Activated naive CD8-positive, alpha-beta T cell treated with anti-CD3 and anti-CD28 coated beads, Interleukin-2, amount 10 ng/mL, durations not matched to agents 7 days and 5 days (primary cell): ENCODE data around the gene ANKRD44. TPM values are rescaled to one million over a fixed set of nuclear protein-coding genes. Genes with fewer than 3 reads are reported as not detected.

Source experiments
- ATAC-seq: fragments of 150-1000 bp; cut with Tn5 transposase; one replicate; pipeline ENCODE4 v1.10.0; 2021; ENCODE audit warnings: low read depth, moderate library complexity
- POLR2A ChIA-PET: fragments of 350-600 bp; sonication (Branson Sonifier 250); formaldehyde crosslinking; loops from one replicate; lab custom pipeline; 2021; ENCODE audit warnings: antibody characterized with exemption; lab: Charles Lee
- DNase-seq: peaks from one replicate; pipeline ENCODE4 v3.0.0; 2021
- H3K27ac Mint-ChIP-seq: one replicate; pipeline ENCODE4 v1.8.0; 2022; ENCODE audit warnings: mild to moderate bottlenecking, mixed read lengths
- H3K27me3 Mint-ChIP-seq: one replicate; pipeline ENCODE4 v1.8.0; 2022; ENCODE audit warnings: mild to moderate bottlenecking, moderate library complexity, mixed read lengths
- H3K36me3 Mint-ChIP-seq: one replicate; pipeline ENCODE4 v1.8.0; 2021; ENCODE audit warnings: mild to moderate bottlenecking, mixed read lengths
- H3K4me1 Mint-ChIP-seq: one replicate; pipeline ENCODE4 v1.8.0; 2021; ENCODE audit warnings: mixed read lengths
- H3K4me3 Mint-ChIP-seq: one replicate; pipeline ENCODE4 v1.8.0; 2022; ENCODE audit warnings: mild to moderate bottlenecking, moderate library complexity, mixed read lengths
- H3K9me3 Mint-ChIP-seq: one replicate; pipeline ENCODE4 v1.8.0; 2021; ENCODE audit warnings: mixed read lengths
- total RNA-seq, 2 experiments: library from RNA; stranded (reverse); gene quantifications; one replicate each; pipeline ENCODE4 v1.2.3, GENCODE V29; 2021

Gene ANKRD44
- total RNA-seq, 2 experiments from 2014 or later: 240 to 243 TPM

DNA sequence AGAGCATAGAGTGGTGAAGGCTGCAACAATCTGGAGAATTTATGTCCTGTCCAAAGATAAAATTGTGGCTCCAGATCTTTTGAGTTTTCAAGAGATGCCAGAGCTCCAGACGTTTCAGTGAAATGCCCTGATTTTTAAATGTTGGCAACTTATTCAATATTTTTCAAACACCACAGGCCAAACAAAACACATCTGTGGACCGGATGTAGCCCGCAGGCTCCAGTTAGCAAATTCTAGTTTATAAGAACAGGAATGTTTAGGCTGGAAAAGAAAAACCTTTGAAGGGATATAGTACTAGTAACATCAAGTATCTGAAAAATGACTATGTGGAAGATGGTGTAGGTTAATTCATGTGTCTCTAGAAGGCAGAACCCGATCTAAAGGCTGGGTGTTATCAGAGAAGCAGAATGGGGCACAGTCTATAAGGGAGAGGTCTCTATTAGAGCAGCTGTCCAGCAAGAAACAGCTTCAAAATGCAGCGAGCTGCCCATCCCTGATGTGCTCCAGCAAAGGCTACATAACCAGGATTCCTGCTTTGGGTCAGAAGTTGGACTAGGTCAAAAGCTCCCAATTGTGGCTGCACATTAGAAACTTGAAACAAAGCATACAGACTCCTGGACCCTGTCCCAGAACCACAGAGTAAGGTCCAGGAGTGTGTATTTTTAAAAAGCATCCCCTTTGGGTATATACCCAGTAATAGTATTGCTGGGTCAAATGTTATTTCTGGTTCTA, 105.9 kb downstream of the ANKRD44 start:
- H3K27me3 Mint-ChIP-seq: no peaks in the 10 kb centered on the region
- H3K27ac Mint-ChIP-seq: peak overlapping the region; percentile 98
- H3K9me3 Mint-ChIP-seq: peaks cover 2% of the 10 kb centered on the region
- POLR2A ChIA-PET: interaction anchor here (1.2 to 6.8 kb wide), 3 partner anchors 17 to 104 kb away, joined by 4 to 75 read pairs (median 5); partner anchors contain the start of gene ANKRD44
- DNase-seq: no peak
- peaks cover 22% of the 10 kb centered on the region for H3K36me3 Mint-ChIP-seq
- H3K4me1 Mint-ChIP-seq: peaks cover 80% of the 10 kb centered on the region
- no peak overlapping the region for H3K4me3 Mint-ChIP-seq
- ATAC-seq: no peak

DNA sequence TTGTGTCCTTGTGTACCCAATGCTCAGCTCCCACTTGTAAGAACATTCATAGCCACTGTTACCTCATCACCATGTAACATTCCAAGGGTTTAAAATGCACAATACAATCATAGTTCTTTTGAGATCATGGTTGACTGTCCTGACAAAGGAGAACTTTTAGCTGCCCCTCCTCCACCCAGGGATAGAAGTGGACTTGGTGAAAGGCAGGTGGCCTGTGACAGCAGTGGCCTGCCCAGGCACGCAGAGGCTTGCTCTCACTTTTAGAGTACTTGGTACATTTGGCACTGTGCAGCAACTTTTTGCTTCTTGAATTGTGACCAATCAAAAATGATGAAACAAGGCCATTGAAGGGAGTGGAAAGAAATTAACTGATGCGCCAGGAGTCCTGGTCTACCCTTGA, 108.7 kb downstream of the ANKRD44 start:
- H3K4me1 Mint-ChIP-seq: peaks cover 77% of the 10 kb centered on the region
- H3K27ac Mint-ChIP-seq: peak overlapping the region; percentile 66
- no peak for ATAC-seq
- H3K4me3 Mint-ChIP-seq: peak overlapping the region; percentile 47
- H3K9me3 Mint-ChIP-seq: peaks cover 2% of the 10 kb centered on the region
- POLR2A ChIA-PET: interaction anchor here (0.9 kb wide), 1 partner anchor 106 kb away, joined by 4 read pairs; no protein-coding TSS in a partner anchor
- H3K27me3 Mint-ChIP-seq: no peaks in the 10 kb centered on the region
- peaks cover 25% of the 10 kb centered on the region for H3K36me3 Mint-ChIP-seq
- no peak for DNase-seq

DNA sequence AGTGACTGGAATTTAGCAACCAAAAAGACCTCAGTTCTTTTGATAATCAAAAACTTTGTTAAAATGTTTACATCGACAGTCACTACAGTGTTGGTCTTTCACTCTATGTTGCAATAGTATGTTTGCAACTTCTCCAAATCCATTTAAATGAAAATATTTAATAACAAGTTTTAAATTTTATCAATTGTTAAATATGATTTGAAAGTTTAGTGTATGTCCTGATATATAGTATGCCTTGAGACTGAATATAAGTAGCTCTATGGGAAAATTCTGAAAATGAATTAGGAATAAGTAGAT, 109.9 kb downstream of the ANKRD44 start:
- peaks cover 76% of the 10 kb centered on the region for H3K4me1 Mint-ChIP-seq
- no peaks in the 10 kb centered on the region for H3K27me3 Mint-ChIP-seq
- H3K4me3 Mint-ChIP-seq: peak overlapping the region; percentile 64
- H3K27ac Mint-ChIP-seq: peak overlapping the region; percentile 83
- H3K36me3 Mint-ChIP-seq: peaks cover 25% of the 10 kb centered on the region
- POLR2A ChIA-PET: interaction anchor here (1.0 to 1.3 kb wide), 3 partner anchors 9 to 111 kb away, joined by 3 to 5 read pairs (median 3); no protein-coding TSS in a partner anchor
- no peak for ATAC-seq
- H3K9me3 Mint-ChIP-seq: peaks cover 2% of the 10 kb centered on the region
- DNase-seq: no peak

DNA sequence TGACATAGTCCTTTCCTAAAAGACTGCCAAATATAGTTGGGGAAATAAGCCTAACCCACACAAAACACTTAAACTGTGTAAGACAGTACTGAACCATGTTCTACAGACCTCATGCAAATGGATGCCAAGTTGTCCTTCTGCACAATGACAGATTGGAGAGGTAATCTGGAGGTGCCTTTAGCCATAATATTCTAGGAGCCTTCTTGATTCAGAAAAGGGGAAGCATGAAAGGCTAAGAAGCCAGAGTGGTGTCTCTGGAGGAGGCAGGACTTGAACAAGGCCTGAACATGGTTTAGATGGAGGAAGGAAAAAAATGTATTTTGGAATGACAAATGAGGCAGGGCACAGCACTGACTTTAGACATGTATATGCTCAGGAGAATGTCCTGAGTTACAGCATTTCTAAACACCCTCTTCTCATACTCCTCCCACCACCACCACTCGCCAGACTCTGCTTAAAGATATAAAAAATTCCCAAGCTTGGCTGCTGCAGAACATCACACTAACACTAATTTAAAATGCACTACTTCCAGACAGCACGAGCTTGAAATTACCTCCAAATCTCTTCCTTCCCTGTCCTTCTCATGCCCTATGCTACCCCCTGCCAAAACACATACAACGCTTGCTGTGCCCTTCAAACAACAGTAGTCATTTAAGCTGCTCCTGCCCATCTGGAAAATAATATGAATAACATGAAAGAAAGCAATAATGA, 110.4 kb downstream of the ANKRD44 start:
- peak overlapping the region; percentile 83 for H3K27ac Mint-ChIP-seq
- H3K9me3 Mint-ChIP-seq: peaks cover 2% of the 10 kb centered on the region
- H3K4me3 Mint-ChIP-seq: peak overlapping the region; percentile 64
- POLR2A ChIA-PET: interaction anchor here (1.0 to 3.1 kb wide), 5 partner anchors 9 to 111 kb away, joined by 3 to 94 read pairs (median 5); partner anchors contain the start of gene ANKRD44
- ATAC-seq (no peak), DNase-seq (no peak)
- peaks cover 25% of the 10 kb centered on the region for H3K36me3 Mint-ChIP-seq
- no peaks in the 10 kb centered on the region for H3K27me3 Mint-ChIP-seq
- peaks cover 76% of the 10 kb centered on the region for H3K4me1 Mint-ChIP-seq

DNA sequence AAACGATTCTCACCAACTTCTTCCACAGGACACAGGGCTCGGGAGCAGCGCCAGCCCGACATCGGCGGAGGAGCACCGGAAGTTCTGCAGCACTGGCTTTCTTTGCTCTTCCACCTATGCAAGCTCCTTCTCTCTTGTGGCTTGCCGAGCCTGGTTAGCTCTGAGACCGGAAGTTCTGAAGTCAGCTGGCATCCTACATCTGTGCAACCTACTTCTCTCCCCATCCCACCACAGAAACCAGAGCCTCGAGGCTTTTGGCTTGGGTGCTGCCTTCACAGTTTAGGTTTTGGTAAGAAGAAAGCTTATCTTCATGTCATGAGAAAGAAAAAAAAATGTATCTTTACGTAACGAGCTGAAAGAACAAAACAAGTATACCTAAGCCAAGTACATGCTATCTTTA, 111.7 kb downstream of the ANKRD44 start:
- Mint-ChIP-seq H3K36me3 (peaks cover 31% of the 10 kb centered on the region), H3K27ac (peak overlapping the region; percentile 92)
- POLR2A ChIA-PET: interaction anchor here (0.7 to 3.1 kb wide), 18 partner anchors 9 to 118 kb away, joined by 3 to 94 read pairs (median 5); partner anchors contain the start of gene ANKRD44

DNA sequence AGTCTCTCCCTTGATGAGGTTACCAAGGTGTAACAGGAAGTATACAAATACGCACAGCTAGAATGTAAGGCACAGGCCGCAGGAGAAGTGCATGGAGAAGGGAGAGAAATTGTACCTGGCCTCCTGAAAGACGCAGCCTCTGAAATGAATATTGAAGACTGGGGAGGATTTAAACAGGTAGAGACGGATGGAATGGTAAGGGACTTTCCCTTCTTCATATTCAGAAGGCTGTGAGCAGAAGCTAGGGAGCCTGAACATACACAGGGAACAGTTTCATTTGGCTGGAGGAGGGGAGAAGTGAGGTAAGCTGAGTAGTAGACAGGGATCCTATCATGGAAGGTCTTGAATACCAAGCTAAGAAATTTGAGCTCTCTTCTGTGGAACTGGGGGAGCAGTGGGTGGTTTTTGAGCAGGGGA, 112.7 kb downstream of the ANKRD44 start:
- H3K27me3 Mint-ChIP-seq: no peaks in the 10 kb centered on the region
- peak overlapping the region; percentile 92 for H3K27ac Mint-ChIP-seq
- ATAC-seq: peak; percentile 18
- POLR2A ChIA-PET: interaction anchor here (1.0 to 3.1 kb wide), 10 partner anchors 8 to 113 kb away, joined by 3 to 94 read pairs (median 9); partner anchors contain the start of gene ANKRD44
- no peak for DNase-seq
- H3K9me3 Mint-ChIP-seq: peaks cover 2% of the 10 kb centered on the region
- H3K4me3 Mint-ChIP-seq: peak overlapping the region; percentile 82
- H3K36me3 Mint-ChIP-seq: peaks cover 23% of the 10 kb centered on the region
- H3K4me1 Mint-ChIP-seq: peaks cover 74% of the 10 kb centered on the region

More for the DNA sequence above, 111.7 kb downstream of the ANKRD44 start:
- H3K27me3 Mint-ChIP-seq: no peaks in the 10 kb centered on the region
- peak; percentile 83 for DNase-seq
- peak; percentile 83 for ATAC-seq
- H3K4me1 Mint-ChIP-seq: peaks cover 77% of the 10 kb centered on the region
- peak overlapping the region; percentile 82 for H3K4me3 Mint-ChIP-seq
- peaks cover 2% of the 10 kb centered on the region for H3K9me3 Mint-ChIP-seq

DNA sequence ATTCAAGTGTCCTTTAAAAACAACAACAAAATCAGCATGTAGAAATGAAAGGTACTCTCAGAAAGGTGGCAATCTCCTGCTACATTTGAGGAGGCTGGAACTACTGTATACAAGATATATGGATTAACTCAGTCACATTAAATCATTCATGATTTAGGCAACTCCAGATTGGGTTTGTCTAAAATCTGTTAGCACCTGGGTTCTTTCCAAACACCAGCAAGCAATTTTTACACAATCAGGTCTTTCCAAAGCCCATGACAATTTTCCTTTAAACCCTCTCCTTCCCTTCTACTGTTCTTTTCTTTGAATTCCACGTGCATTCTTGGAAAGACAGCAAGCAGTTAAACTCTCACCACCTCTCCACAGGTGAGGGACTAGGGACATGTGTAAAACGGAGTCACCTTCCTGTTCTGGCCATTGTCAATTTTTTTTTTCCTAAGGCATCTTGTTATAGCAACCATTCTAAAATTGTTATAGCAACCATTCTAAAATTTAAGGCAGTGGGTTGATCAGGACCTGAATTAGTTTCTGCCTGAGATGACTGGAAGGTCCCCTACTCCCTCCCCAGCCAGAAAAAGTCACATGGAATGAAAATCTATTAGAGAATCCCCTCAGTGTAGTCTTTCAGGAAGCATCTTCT, 113.9 kb downstream of the ANKRD44 start:
- POLR2A ChIA-PET: interaction anchor here (2.7 to 3.1 kb wide), 4 partner anchors 41 to 112 kb away, joined by 9 to 94 read pairs (median 14); partner anchors contain the start of gene ANKRD44
- Mint-ChIP-seq H3K36me3 (peaks cover 14% of the 10 kb centered on the region), H3K4me1 (peaks cover 77% of the 10 kb centered on the region), H3K27ac (peak overlapping the region; percentile 92), H3K9me3 (no peaks in the 10 kb centered on the region), H3K4me3 (peak overlapping the region; percentile 82), H3K27me3 (no peaks in the 10 kb centered on the region)
- ATAC-seq (no peak), DNase-seq (no peak)

DNA sequence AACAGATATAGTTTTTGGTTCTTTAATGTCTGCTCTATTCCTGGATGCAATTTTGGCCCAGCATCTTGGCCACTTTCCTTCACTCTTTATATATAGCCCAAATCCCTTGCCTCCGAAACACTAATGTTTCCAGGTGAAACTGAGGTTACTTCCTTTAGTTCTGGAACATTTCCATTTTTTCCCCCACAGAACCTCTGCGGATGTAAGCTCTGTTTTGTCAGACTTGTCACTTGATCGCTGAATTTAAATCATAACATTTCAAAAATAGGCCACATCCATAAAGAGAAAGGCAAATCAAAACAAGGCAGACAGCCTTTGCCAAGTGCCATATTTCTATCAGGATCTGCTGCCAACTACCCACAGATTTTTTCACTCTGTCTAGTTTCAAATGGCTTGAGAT, 115.1 kb downstream of the ANKRD44 start:
- DNase-seq: no peak
- Mint-ChIP-seq H3K9me3 (no peaks in the 10 kb centered on the region), H3K27me3 (no peaks in the 10 kb centered on the region), H3K4me1 (peaks cover 74% of the 10 kb centered on the region), H3K36me3 (peaks cover 14% of the 10 kb centered on the region), H3K4me3 (peak overlapping the region; percentile 82), H3K27ac (peak overlapping the region; percentile 64)
- POLR2A ChIA-PET: interaction anchor here (0.7 to 1.9 kb wide), 2 partner anchors 69 to 116 kb away, joined by 3 to 7 read pairs; no protein-coding TSS in a partner anchor
- ATAC-seq: no peak

DNA sequence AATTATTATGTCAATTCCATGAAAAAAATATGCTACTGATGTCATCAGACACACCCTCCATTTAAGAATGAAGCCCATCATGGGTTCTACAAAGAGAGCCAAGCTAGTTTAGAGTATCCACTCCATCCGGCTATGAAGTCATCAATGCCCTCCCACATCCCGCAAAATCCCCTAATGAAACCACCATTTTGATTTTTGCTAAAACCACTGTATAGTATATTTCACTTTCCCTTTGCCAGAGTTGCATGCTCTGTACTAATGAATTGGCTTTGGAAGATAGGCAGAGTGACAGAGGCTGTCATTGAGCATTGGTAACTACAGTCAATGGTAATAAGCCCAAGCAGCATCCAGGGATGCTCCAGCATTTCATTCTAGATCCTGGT, 118.6 kb downstream of the ANKRD44 start:
- peak; percentile 77 for ATAC-seq
- Mint-ChIP-seq H3K9me3 (no peaks in the 10 kb centered on the region), H3K4me1 (peaks cover 72% of the 10 kb centered on the region), H3K36me3 (peaks cover 19% of the 10 kb centered on the region), H3K27ac (peak overlapping the region; percentile 46), H3K27me3 (no peaks in the 10 kb centered on the region), H3K4me3 (peak overlapping the region; percentile 11)
- DNase-seq: no peak
- POLR2A ChIA-PET: interaction anchor here (1.0 to 2.1 kb wide), 4 partner anchors 49 to 119 kb away, joined by 3 to 16 read pairs (median 6); no protein-coding TSS in a partner anchor

DNA sequence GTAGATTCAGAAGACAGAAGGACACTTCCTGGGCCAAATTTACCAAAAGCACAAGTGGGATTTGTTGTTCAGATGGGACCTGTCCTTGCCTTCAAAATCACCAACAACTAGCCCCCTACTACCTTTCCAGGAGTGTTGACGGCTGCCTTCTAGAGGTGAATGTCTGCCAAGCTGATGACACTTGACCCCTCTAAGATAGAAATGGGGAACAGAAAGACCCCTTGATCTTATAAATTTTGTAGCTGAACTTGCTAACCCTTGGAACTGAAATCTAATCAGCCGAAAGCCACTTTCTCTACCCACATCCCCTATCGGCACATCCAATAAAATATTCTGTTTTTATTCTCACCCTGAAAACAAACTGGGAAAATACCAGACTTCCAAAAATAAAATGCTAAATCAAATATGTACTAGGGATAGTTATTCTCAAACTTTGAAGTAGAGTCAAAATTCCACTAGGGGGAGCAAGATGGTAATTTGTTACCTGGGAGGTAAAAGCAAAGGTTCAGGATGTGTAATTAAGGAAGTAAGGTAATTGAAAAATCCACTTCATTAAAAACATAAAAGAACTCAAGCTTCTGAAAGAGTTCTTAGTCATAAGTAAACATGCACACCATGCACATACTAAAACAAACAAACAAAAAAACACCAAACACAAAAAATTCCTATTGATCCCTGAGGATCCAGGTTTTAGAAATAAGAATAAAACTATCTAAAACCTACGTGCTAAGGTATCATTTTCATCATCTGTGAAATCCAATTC, 119.2 kb downstream of the ANKRD44 start:
- DNase-seq: no peak
- H3K27me3 Mint-ChIP-seq: no peaks in the 10 kb centered on the region
- peak overlapping the region; percentile 46 for H3K27ac Mint-ChIP-seq
- peaks cover 16% of the 10 kb centered on the region for H3K36me3 Mint-ChIP-seq
- ATAC-seq: peak; percentile 30
- peak overlapping the region; percentile 11 for H3K4me3 Mint-ChIP-seq
- H3K9me3 Mint-ChIP-seq: no peaks in the 10 kb centered on the region
- POLR2A ChIA-PET: interaction anchor here (0.7 to 2.1 kb wide), 5 partner anchors 10 to 120 kb away, joined by 3 to 16 read pairs (median 4); no protein-coding TSS in a partner anchor
- peaks cover 67% of the 10 kb centered on the region for H3K4me1 Mint-ChIP-seq

DNA sequence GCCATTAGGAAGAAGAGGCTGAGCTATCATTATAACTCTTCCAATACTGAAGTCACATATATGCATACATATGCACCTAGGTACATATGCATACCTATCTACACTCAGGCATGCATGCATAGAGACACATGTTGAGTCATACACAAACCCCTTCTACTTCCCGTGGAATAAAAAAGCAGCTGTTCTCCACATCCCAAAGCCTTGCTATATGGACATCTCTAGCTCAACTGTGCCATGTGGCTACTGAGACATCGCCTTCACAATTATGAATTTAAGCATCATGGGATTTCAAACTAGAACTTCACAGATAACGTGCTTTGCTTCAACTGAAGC, 120.5 kb downstream of the ANKRD44 start:
- POLR2A ChIA-PET: interaction anchor here (0.6 to 1.5 kb wide), 4 partner anchors 110 to 174 kb away, joined by 3 to 8 read pairs (median 4); partner anchors contain the start of gene ANKRD44
- H3K27ac Mint-ChIP-seq: no peak overlapping the region

More for the DNA sequence above, 120.5 kb downstream of the ANKRD44 start:
- Mint-ChIP-seq H3K9me3 (no peaks in the 10 kb centered on the region), H3K27me3 (no peaks in the 10 kb centered on the region), H3K36me3 (peaks cover 28% of the 10 kb centered on the region), H3K4me1 (peaks cover 58% of the 10 kb centered on the region), H3K4me3 (no peak overlapping the region)
- DNase-seq (no peak), ATAC-seq (no peak)
